Osteocyte (in vitro differentiated cells): ENCODE results near the gene CUTC. TPM values are rescaled to one million over a fixed set of nuclear protein-coding genes. Genes with fewer than 3 reads are reported as not detected.

Experiments used
- DNase-seq: peaks from one replicate; pipeline ENCODE4 v3.0.0; 2021; ENCODE audit warnings: mixed read lengths; ENCODE audit not compliant: unreplicated experiment; ENCODE audit errors: extremely low spot score
- H3K27ac Mint-ChIP-seq: one replicate; pipeline ENCODE4 v1.8.0; 2021; ENCODE audit warnings: mild to moderate bottlenecking, mixed read lengths; ENCODE audit not compliant: unreplicated experiment
- H3K27me3 Mint-ChIP-seq: one replicate; pipeline ENCODE4 v1.8.0; 2021; ENCODE audit warnings: mixed read lengths; ENCODE audit not compliant: unreplicated experiment
- H3K36me3 Mint-ChIP-seq: one replicate; pipeline ENCODE4 v1.8.0; 2021; ENCODE audit warnings: mixed read lengths; ENCODE audit not compliant: unreplicated experiment
- H3K4me1 Mint-ChIP-seq: one replicate; pipeline ENCODE4 v1.8.0; 2021; ENCODE audit warnings: mixed read lengths; ENCODE audit not compliant: unreplicated experiment
- H3K4me3 Mint-ChIP-seq: one replicate; pipeline ENCODE4 v1.8.0; 2021; ENCODE audit warnings: mild to moderate bottlenecking, moderate library complexity, mixed read lengths; ENCODE audit not compliant: unreplicated experiment
- H3K9me3 Mint-ChIP-seq: one replicate; pipeline ENCODE4 v1.8.0; 2021; ENCODE audit warnings: mixed read lengths; ENCODE audit not compliant: unreplicated experiment
- CTCF ChIP-seq: fragments of 200-600 bp; sonication (generic); IDR thresholded peaks from 2 replicates; pipeline ENCODE4 v1.5.0; 2021; ENCODE audit warnings: antibody characterized with exemption, mild to moderate bottlenecking, moderate library complexity
- total RNA-seq: library from RNA; stranded (reverse); gene quantifications from 2 replicates; pipeline ENCODE4 v1.2.1, GENCODE V29; 2021

CUTC gene
- total RNA-seq, 1 donor from 2014 or later: 16.6 TPM

DNA sequence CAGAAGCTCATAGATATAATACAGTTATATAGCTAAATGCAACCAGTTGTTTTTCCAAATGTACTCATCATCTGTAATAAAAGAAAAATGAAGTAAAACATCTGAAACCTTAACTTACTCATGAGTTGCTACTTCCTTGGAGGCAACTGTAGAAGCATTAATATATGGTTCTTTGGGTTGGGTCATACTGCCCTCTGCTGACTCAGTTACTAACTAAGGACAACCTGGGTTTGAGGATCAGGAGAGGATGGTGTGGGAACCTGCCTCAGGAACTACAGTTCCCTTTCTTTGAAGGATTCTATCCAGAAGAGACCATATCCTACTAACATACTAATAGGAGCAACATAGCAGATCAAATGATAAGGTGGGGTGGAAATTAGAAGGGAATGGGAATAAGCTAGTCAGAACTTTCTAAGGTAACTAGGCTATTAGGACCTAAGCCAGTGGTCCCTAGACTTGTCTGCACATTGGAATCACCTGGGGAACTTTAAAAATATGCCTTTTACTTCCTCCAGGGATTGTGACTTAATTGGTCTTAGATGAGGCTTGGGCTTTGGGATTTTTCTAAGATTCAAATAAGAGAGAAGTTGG, 20.8 kb upstream of the CUTC start:
- H3K4me1 Mint-ChIP-seq: peaks cover 11% of the 10 kb centered on the region
- peak; percentile 55 for TF ChIP-seq CTCF
- no peak overlapping the region for H3K27ac Mint-ChIP-seq
- no peaks in the 10 kb centered on the region for H3K9me3 Mint-ChIP-seq
- no peaks in the 10 kb centered on the region for H3K27me3 Mint-ChIP-seq
- peaks cover 33% of the 10 kb centered on the region for H3K36me3 Mint-ChIP-seq
- no peak overlapping the region for H3K4me3 Mint-ChIP-seq
- no peak for DNase-seq

- Mint-ChIP-seq H3K9me3 (no peaks in the 10 kb centered on the region), H3K27ac (peak overlapping the region; percentile 10), H3K4me1 (peaks cover 6% of the 10 kb centered on the region), H3K36me3 (peaks cover 43% of the 10 kb centered on the region), H3K4me3 (no peak overlapping the region), H3K27me3 (no peaks in the 10 kb centered on the region)
- no peak for DNase-seq
- no peak for TF ChIP-seq CTCF
Measured at GRCh38 chr10:99714446-99714845, 17.6 kb upstream of the CUTC start.

DNA sequence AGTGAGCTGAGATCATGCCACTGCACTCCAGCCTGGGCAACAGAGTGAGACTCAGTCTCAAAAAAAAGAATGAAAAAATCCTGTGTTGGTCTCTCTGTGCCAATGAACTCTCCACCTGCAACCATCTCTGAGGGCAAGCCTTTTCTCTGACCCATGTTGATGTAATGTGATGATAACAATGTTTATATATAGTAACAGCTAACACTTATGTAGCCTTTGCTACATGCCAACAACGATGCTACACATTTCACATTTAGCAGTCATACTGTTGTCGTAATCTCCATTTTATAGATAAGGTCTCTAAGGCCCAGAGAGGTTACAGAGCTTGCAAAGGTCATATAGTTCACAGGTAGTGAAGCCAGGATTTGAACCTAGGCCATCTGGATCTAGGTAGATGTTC, 11.6 kb upstream of the CUTC start:
- Mint-ChIP-seq H3K9me3 (no peaks in the 10 kb centered on the region), H3K27ac (no peak overlapping the region), H3K27me3 (no peaks in the 10 kb centered on the region), H3K4me3 (no peak overlapping the region), H3K36me3 (peaks cover 49% of the 10 kb centered on the region), H3K4me1 (no peaks in the 10 kb centered on the region)
- TF ChIP-seq CTCF: no peak
- no peak for DNase-seq

- Mint-ChIP-seq H3K27ac (no peak overlapping the region), H3K36me3 (peaks cover 25% of the 10 kb centered on the region), H3K4me1 (peaks cover 23% of the 10 kb centered on the region), H3K4me3 (no peak overlapping the region), H3K27me3 (no peaks in the 10 kb centered on the region), H3K9me3 (no peaks in the 10 kb centered on the region)
- no peak for TF ChIP-seq CTCF
- DNase-seq: no peak
Measured at GRCh38 chr10:99730026-99730425, 2.0 kb upstream of the CUTC start.

- Mint-ChIP-seq H3K36me3 (peaks cover 25% of the 10 kb centered on the region), H3K4me1 (peaks cover 23% of the 10 kb centered on the region), H3K27me3 (no peaks in the 10 kb centered on the region), H3K4me3 (peak overlapping the region; percentile 100), H3K27ac (peak overlapping the region; percentile 99), H3K9me3 (no peaks in the 10 kb centered on the region)
- TF ChIP-seq CTCF: no peak
- DNase-seq: no peak
Measured at GRCh38 chr10:99731306-99732032, 565 bp upstream of the CUTC start.
